PC-9 (cell line): ENCODE results near the gene PRKAR2B. TPM values are rescaled to one million over a fixed set of nuclear protein-coding genes. Genes with fewer than 3 reads are reported as not detected.

ENCODE experiments used
- BruUV-seq: library from RNA; stranded (reverse); fragments of 400-500 nt; replicated peaks from 2 replicates; lab custom pipeline; 2021; lab: Mats Ljungman, UMichigan
- CTCF ChIA-PET: fragments of 300-600 bp; sonication (Branson Sonifier 250); formaldehyde crosslinking; loops from one replicate; lab custom pipeline; 2022; ENCODE audit warnings: antibody characterized with exemption; lab: Charles Lee
- POLR2A ChIA-PET: fragments of 300-600 bp; sonication (Branson Sonifier 250); formaldehyde crosslinking; loops from one replicate; lab custom pipeline; 2022; ENCODE audit warnings: antibody characterized with exemption; ENCODE audit not compliant: unreplicated experiment; lab: Charles Lee
- DNase-seq, 2 experiments: peaks; one replicate each; pipeline versions ENCODE4 v3.0.0 to v3.0.0-alpha.2; 2015 to 2022; ENCODE audit warnings: mixed read lengths in 1 of 2
- H2AFZ ChIP-seq: fragments of 200-600 bp; sonication (generic); 2 replicates; pipeline ENCODE4 v1.8.1; 2017; ENCODE audit warnings: antibody characterized with exemption
- H3F3A ChIP-seq: fragments of 200-600 bp; sonication (generic); 2 replicates; pipeline ENCODE4 v1.8.1; 2017; ENCODE audit warnings: antibody characterized with exemption, mild to moderate bottlenecking, low read depth; ENCODE audit not compliant: insufficient read depth
- H3K27ac ChIP-seq: fragments of 200-600 bp; sonication (generic); 2 replicates; pipeline ENCODE4 v1.6.1; 2016; ENCODE audit warnings: mixed run types
- H3K27me3 ChIP-seq: fragments of 200-600 bp; sonication (generic); 2 replicates; pipeline ENCODE4 v1.6.1; 2016; ENCODE audit warnings: low read depth, mixed run types; ENCODE audit not compliant: insufficient read depth
- H3K36me3 ChIP-seq: fragments of 200-600 bp; sonication (generic); 2 replicates; pipeline ENCODE4 v1.6.1; 2016; ENCODE audit warnings: low read depth, mixed run types
- H3K4me1 ChIP-seq: fragments of 200-600 bp; sonication (generic); replicated peaks from 2 replicates; pipeline ENCODE4 v1.6.1; 2016; ENCODE audit warnings: mixed run types; ENCODE audit not compliant: insufficient read depth
- H3K4me2 ChIP-seq: fragments of 200-600 bp; sonication (generic); 2 replicates; pipeline ENCODE4 v1.6.1; 2017; ENCODE audit warnings: mixed run types
- H3K4me3 ChIP-seq: fragments of 200-600 bp; sonication (generic); 2 replicates; pipeline ENCODE4 v1.6.1; 2016; ENCODE audit warnings: mixed run types
- H3K79me2 ChIP-seq: fragments of 200-600 bp; sonication (generic); 2 replicates; pipeline ENCODE4 v1.6.1; 2017; ENCODE audit warnings: low read depth, mixed run types
- H3K9me2 ChIP-seq: fragments of 200-600 bp; sonication (generic); 2 replicates; pipeline ENCODE4 v1.8.1; 2017; ENCODE audit warnings: mild to moderate bottlenecking; ENCODE audit not compliant: insufficient read depth
- H3K9me3 ChIP-seq: fragments of 200-600 bp; sonication (generic); 2 replicates; pipeline ENCODE4 v1.8.1; 2016; ENCODE audit warnings: low read depth; ENCODE audit not compliant: insufficient read depth
- H4K20me1 ChIP-seq: fragments of 200-600 bp; sonication (generic); 2 replicates; pipeline ENCODE4 v1.8.1; 2017; ENCODE audit not compliant: insufficient read depth
- CTCF ChIP-seq: fragments of 200-600 bp; sonication (generic); conservative IDR thresholded peaks from 2 replicates; pipeline ENCODE4 v1.6.1; 2017; ENCODE audit warnings: mixed run types, antibody characterized with exemption, mild to moderate bottlenecking, moderate library complexity
- EZH2 ChIP-seq: fragments of 200-600 bp; sonication (generic); IDR thresholded peaks from 2 replicates; pipeline ENCODE4 v1.8.0; 2017; ENCODE audit warnings: antibody characterized with exemption, low read depth
- intact Hi-C: fragments of 100-400 bp; cut with micrococcal nuclease; formaldehyde crosslinking; loops from one replicate; pipeline ENCODE4 v1.10.0; 2022; ENCODE audit not compliant: unreplicated experiment
- total RNA-seq: library from RNA; stranded (reverse); gene quantifications from 2 replicates; pipeline ENCODE4 v1.2.3, GENCODE V29; 2021

PRKAR2B gene
- total RNA-seq, 1 experiment from 2014 or later, result 2.9 TPM

GRCh38 chr7:107209565-107209964, 165.1 kb downstream of the PRKAR2B start:
- Histone ChIP-seq H3K9me3 (no peaks in the 10 kb centered on the region), H3K4me1 (no peaks in the 10 kb centered on the region), H3F3A (peaks cover 6% of the 10 kb centered on the region; the same call in 1 of the 2 replicates), H4K20me1 (no peaks in the 10 kb centered on the region), H3K9me2 (no peaks in the 10 kb centered on the region), H3K4me3 (no peak overlapping the region), H3K27ac (no peak overlapping the region), H3K27me3 (no peaks in the 10 kb centered on the region), H2AFZ (no peak overlapping the region), H3K79me2 (no peaks in the 10 kb centered on the region), H3K36me3 (0 out of 2 replicates have a peak, but pooled peaks cover 5% of the 10 kb centered on the region), H3K4me2 (no peak overlapping the region)
- TF ChIP-seq CTCF (no peak), EZH2 (no peak)
- intact Hi-C loops, result loop anchor here (10.0 kb wide), 2 partner anchors 355 to 935 kb away; partner anchors contain the start of genes COG5 and DUS4L
- BruUV-seq, result no TSS peak
- ChIA-PET POLR2A (no interaction called here), CTCF (interaction anchor here (0.6 kb wide), 1 partner anchor 9 kb away, joined by 3 read pairs; no protein-coding TSS in a partner anchor)
- DNase-seq, result no peak

GRCh38 chr7:107210400-107210799, 165.9 kb downstream of the PRKAR2B start:
- no TSS peak for BruUV-seq
- Histone ChIP-seq H3K4me3 (no peak overlapping the region), H3K4me2 (no peak overlapping the region), H3K4me1 (no peaks in the 10 kb centered on the region), H3K27ac (no peak overlapping the region), H3K36me3 (0 out of 2 replicates have a peak, but pooled peaks cover under 1% of the 10 kb centered on the region), H3F3A (peaks cover 6% of the 10 kb centered on the region; the same call in 1 of the 2 replicates), H3K27me3 (no peaks in the 10 kb centered on the region), H3K79me2 (no peaks in the 10 kb centered on the region), H3K9me3 (no peaks in the 10 kb centered on the region), H3K9me2 (no peaks in the 10 kb centered on the region), H4K20me1 (no peaks in the 10 kb centered on the region), H2AFZ (no peak overlapping the region)
- ChIA-PET CTCF (no interaction called here), POLR2A (no interaction called here)
- intact Hi-C loops, result no loop called here
- no peak for DNase-seq
- TF ChIP-seq CTCF (no peak), EZH2 (no peak)

Other genes starting within 250 kb of the PRKAR2B start
- not detected in 2 replicates for gene PIK3CG, start 179.4 kb upstream of the PRKAR2B start, total RNA-seq
- gene HBP1, start 124.3 kb downstream of the PRKAR2B start, total RNA-seq, result 60.0 and 62.1 TPM in 2 replicates